HG03196 (cell line): ENCODE results near the gene CSNK2A1.

ENCODE experiments used
- ATAC-seq: cut with Tn5 transposase; IDR thresholded peaks from one replicate; pipeline ENCODE4 v1.9.1; 2021; ENCODE audit not compliant: unreplicated experiment

The CSNK2A1 gene

DNA sequence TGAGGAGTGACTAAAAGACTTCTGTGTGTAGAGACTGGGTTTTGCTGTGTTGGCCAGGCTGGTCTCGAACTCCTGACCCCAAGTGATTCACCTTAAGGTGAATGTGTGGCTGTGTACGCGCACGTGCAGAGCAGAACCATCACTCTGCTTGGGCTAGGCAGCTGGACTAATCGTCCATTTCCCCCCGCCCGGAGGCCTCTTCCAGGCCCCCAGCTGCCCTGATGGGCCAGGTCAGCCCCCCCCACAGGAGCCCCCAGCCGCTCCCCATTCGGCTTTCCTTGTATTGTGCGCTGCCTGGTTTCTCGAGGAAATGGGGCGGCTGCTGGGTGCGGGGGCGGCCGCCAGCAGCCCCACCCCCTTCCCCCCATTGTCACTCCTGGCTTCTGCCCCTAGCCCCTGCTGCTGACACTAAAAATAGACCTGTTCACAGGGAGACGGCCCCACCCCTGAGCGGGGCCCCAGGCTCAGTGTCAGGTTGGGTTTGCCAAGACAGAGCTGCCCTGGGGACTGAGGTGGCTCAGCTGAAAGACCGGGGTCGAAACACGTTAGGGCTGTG, 24.6 kb upstream of the CSNK2A1 start:
- ATAC-seq = no peak

DNA sequence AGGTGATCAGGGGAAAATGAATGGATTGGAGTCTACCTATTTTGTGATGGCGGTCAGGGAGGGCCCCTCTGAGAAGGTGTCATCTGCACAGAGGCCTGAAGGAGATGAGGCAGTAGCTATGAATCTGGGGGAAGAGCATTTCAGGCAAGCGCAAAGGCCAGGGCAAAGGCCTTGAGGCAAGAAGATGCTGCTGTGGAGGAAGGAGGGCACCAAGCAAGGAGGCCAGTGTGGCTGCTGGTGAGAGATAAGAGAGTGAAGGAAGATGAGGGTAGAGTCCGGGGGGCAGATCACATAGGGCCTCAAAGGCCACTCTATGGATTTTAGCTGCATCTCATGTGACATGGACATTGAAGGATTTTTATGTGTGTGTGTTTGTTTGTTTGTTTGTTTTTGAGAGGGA, 20.6 kb upstream of the CSNK2A1 start:
- no peak for ATAC-seq

GRCh38 chr20:563187-563586, 19.6 kb upstream of the CSNK2A1 start:
- no peak for ATAC-seq

DNA sequence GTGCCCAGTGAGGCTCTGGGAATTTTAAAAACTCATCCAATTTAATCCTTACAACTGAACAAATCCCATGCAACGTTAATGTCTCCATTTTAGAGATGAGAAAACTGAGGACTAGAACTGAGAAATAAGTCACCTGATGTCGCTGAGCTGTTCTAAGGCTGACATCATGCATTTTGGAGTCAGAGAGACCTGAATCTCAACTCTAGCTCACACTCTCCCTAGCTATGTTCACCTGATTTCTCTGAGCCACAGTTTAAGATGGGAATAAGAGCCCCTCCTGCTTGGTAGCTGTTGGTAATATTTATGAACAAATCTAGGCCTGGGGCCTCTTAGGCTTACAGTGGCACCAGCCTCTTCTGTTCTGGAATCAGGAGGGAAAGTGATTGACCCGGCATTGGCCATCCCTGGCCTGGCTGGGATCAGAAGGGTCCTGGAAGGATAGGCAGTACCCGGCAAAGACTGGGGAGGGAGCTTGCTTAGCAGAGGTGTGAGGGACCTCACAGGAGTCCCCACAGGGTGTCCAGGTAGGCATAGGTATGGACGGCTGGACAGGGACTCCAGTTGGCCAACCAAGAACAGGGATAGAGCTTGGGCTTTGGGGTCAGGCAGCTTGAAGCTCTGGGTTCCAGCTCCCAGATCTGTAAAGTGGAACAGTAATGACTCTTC, 18.8 kb upstream of the CSNK2A1 start:
- ATAC-seq = no peak

- ATAC-seq = no peak
Measured at GRCh38 chr20:561437-562231, 18.0 kb upstream of the CSNK2A1 start.

- no peak for ATAC-seq
Measured at GRCh38 chr20:560680-561079, 17.1 kb upstream of the CSNK2A1 start.

GRCh38 chr20:558117-558516, 14.5 kb upstream of the CSNK2A1 start:
- no peak for ATAC-seq

DNA sequence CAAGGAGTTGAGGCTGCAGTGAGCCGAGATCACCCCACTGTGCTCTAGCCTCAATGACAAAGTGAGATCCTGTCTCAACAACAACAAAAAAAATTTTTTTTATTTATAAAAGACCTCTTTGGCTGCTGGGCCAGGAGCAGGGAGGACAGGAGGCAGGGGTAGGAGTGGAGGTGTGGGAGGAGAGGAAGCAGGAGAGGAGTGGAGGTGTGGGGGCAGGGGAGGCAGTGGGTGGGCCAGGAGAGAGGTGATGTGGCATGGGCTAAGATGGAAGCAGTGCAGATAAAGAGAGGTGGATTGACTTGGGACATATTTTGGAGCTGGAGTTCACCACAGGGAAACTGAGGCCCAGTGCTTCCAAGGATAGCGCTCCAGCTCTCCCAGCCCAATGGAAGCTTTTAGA, 13.4 kb upstream of the CSNK2A1 start:
- ATAC-seq = no peak

DNA sequence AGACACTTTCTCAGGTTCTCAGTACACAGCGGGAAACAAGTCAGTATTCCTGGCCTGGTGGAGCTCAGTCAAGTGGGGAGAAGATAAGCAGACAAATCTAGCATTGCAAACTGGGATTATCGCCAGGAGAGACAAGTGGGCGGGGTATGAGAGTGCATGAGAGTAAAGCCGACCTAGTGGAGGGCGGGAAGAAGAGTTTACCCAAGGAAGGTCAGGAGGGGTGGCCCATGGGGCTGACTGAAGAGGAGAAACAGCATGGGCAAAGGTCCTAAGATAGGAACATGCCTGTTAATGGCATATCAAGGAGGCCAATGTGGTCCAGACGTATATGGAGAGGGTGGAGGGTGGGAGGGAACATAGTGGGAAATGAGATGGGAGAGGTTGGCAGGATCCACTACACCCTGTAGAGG, 12.4 kb upstream of the CSNK2A1 start:
- no peak for ATAC-seq

GRCh38 chr20:550611-551010, 7.0 kb upstream of the CSNK2A1 start:
- ATAC-seq = no peak

DNA sequence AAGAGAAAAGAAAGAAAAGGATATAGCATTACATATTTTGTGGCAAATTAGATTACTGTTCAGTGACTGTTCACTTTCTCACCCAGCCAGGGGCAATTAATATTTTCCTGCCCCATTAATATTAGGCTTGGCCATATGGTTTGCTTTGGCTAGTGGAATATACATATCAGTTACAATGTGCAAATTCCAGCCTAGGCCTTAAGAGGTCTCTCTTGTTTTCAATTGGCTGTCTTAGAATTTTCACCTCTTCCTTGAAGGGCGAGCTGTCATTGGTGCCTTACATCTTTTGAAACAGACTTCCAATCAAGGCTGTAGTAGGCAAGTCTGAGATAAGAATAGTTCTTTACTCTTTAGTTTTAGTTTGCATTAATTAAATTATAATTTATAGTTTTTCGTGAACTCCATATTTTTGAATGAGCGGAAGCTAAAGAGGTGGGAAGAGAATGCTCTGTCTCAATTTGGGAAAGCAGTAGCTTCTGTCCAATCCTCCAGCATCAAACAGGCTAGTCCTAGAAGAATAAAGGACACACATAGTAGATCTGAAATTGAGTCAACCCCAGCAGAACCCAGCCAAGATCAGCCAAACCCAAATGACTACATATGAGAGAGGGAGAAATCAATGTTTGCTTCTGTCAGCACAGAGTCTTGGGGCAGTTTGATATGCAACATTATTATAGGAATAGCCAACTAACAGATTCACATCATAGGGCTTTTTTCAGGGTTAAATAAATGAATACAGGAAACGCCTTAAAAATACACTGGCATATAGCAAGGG, 6.3 kb upstream of the CSNK2A1 start:
- no peak for ATAC-seq

GRCh38 chr20:548906-549305, 5.3 kb upstream of the CSNK2A1 start:
- no peak for ATAC-seq

DNA sequence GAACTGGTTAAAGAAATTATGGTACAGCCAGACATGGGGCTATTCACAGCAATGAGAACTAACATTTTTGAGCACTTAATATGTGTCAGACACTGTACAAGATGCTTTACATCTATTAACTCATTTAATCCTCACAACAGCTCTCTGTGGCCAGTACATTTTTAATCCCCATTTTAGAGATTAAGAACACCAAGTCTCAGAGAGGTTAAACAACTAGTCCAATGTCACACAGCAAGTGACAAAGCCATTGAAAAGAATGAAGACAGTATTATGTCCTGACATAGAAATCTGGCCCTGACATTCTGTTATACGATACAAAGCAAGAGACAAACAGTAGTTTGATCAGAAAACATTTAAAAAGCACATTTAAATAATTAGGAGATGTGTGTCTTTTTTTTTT, 3.8 kb upstream of the CSNK2A1 start:
- no peak for ATAC-seq

GRCh38 chr20:546353-546752, 2.8 kb upstream of the CSNK2A1 start:
- no peak for ATAC-seq

DNA sequence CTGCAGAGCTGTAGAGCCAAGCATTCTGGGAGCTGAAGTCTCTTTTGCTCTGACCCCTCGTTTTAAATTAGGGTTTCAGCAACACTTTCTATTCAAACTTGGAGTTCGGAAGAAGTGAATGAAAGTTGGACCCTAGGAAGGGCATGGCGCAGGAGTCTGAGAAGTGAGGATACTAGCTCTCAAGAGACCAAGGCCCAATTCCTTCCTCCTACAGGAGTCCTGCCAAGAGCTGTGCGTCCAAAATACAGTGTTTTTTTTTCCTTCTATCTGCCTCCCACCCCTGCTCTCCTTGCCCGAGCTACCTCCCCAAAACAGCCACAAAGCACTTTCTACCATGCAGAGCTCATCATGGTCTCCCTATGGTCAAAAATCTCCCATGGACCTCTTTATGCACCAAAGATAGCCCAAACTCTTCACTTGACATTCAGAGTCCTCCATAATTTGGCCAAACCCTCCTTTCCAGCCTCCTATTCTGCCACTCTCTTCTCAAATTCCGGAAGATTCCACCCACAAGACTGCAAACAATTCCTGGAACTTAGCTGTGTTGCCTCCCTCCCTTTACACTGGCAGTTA, 649 bp upstream of the CSNK2A1 start:
- no peak for ATAC-seq

GRCh38 chr20:542777-543368, 717 bp downstream of the CSNK2A1 start:
- ATAC-seq = peak; percentile 13

GRCh38 chr20:540391-541201, 3.0 kb downstream of the CSNK2A1 start:
- no peak for ATAC-seq

DNA sequence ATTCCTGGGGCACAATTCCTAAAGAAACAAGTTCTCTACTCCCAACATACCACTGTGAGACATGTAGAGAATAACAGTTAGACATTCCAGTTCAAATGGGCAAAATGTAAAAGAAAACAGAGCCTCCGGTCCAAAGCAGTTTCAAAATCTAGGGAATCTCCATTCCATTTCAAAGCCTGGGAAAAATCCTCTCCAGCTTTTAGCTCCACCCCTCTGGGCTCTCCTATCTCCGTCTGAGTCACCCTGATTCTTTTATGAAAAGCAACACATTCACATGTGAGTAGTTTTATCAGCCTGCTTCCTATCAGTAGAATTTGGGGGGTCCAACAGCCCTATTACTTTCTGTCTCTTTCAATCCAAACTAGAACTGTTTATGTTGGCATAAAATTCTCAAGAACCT, 3.7 kb downstream of the CSNK2A1 start:
- no peak for ATAC-seq

DNA sequence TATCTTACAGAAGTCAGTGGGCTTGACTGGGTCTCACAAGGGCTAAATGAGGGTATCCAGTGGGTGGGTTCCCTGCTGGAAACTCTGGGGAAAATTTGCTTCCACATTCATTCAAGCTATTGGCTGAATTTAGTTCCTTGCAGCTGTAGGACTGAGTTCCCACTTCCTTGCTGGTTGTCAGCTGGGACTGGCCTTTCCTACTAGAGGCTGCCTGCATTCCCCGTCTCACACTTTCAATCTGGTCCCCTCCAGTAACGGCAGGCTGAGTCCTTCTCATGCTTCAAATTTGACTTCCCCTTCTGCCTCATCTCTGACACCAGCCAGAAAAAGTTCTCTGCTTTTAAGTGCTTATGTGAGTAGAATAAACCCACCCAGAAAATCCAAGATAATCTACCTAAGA, 4.4 kb downstream of the CSNK2A1 start:
- no peak for ATAC-seq

DNA sequence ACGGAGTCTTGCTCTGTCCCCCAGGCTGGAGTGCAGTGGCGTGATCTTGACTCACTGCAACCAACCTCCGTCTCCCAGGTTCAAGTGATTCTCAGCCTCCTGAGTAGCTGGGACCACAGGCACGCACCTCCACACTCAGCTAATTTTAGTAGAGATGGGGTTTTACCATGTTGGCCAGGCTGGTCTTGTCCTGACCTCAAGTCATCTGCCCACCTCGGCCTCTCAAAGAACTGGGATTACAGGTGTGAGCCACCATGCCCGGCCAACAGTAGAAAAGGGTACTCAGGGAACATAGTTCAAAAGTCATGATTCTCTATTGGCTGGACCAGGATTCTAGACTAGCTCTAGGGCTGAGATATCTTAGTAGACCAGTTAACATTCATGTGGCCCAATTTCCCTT, 5.6 kb downstream of the CSNK2A1 start:
- no peak for ATAC-seq
